K562 (cell line): Measurements from ENCODE around the gene RBM7. TPM values are rescaled to one million over a fixed set of nuclear protein-coding genes. Genes with fewer than 3 reads are reported as not detected.
A peak's percentile ranks its signal among the peaks of the same experiment; 100 is the strongest.

Experiments
- BRCA1 ChIP-seq, 2 experiments: fragments of 450-650 bp in 1 of 2; sonication (generic) in 1 of 2; formaldehyde crosslinking in 1 of 2; IDR thresholded peaks; 2 replicates each; pipeline versions ENCODE4 v1.5.0 to v1.6.1; 2017 to 2020; ENCODE audit warnings: mild to moderate bottlenecking in 1 of 2, missing genetic modification reagents in 1 of 2
- CEBPG ChIP-seq, 3 experiments: fragments of 200-800 bp in 1 of 3; sonication (Bioruptor generic) in 1 of 3; sonication (generic) in 1 of 3; formaldehyde crosslinking in 1 of 3; IDR thresholded peaks in 2 of 3; conservative IDR thresholded peaks in 1 of 3; 2 replicates each; pipeline versions ENCODE4 v1.6.1 to v1.8.0; 2016 to 2022; ENCODE audit warnings: missing compliant biosample characterization in 2 of 3, missing genetic modification characterization in 2 of 3, mild to moderate bottlenecking in 1 of 3, missing genetic modification reagents in 1 of 3
- EP300 ChIP-seq: IDR thresholded peaks from 2 replicates; pipeline ENCODE4 v1.6.1; 2012; ENCODE audit warnings: low read length, improper control_type of control experiment
- EP400 ChIP-seq: fragments of 450-650 bp; IDR thresholded peaks from 2 replicates; pipeline ENCODE4 v1.6.1; 2017; ENCODE audit warnings: antibody characterized with exemption, mild to moderate bottlenecking, moderate library complexity
- IRF2 ChIP-seq: sonication (generic); formaldehyde crosslinking; IDR thresholded peaks from 2 replicates; pipeline ENCODE4 v1.8.1; 2022; ENCODE audit warnings: mild to moderate bottlenecking, missing genetic modification reagents
- LARP7 ChIP-seq: fragments of 450-650 bp; IDR thresholded peaks from 2 replicates; pipeline ENCODE4 v1.6.1; 2016
- NR2C1 ChIP-seq, 2 experiments: fragments of 450-650 bp; IDR thresholded peaks; 2 replicates each; pipeline ENCODE4 v1.6.1; 2017; ENCODE audit warnings: mild to moderate bottlenecking in 2 of 2, antibody characterized with exemption in 1 of 2, inconsistent platforms in 1 of 2, missing compliant biosample characterization in 1 of 2, missing genetic modification characterization in 1 of 2
- PHTF2 ChIP-seq: fragments of 250-450 bp; sonication (Bioruptor Pico); IDR thresholded peaks from 2 replicates; pipeline ENCODE4 v1.5.0; 2021; ENCODE audit warnings: mild to moderate bottlenecking
- POLR2H ChIP-seq: IDR thresholded peaks from 2 replicates; pipeline ENCODE4 v1.6.1; 2016; ENCODE audit warnings: missing genetic modification characterization, low read depth, mild to moderate bottlenecking, control low read depth, missing compliant biosample characterization, moderate library complexity
- RUNX1 ChIP-seq: sonication (generic); IDR thresholded peaks from 2 replicates; pipeline ENCODE4 v1.6.1; 2016; ENCODE audit warnings: antibody characterized with exemption, low read depth
- ZNF584 ChIP-seq: fragments of 200-800 bp; sonication (Bioruptor generic); IDR thresholded peaks from 2 replicates; pipeline ENCODE4 v1.6.1; 2016; ENCODE audit warnings: low read depth, mild to moderate bottlenecking, missing genetic modification characterization, missing compliant biosample characterization
- polyA plus RNA-seq, 8 experiments: library from polyadenylated mRNA; depleted of rRNA in 4 of 8; stranded (reverse) in 5 of 8; unstranded in 3 of 8; fragments of >200 nt; fragmentation: Nextera tagmentation in 2 of 8; fragmentation: Illumina TruSeq in 1 of 8; extraction: Ambion mirVana in 2 of 8; extraction: Trizol in 1 of 8; gene quantifications; 2 replicates each; pipeline versions ENCODE4 v1.2.1 to v1.2.3, GENCODE V29; 2011 to 2014; ENCODE audit warnings: inconsistent platforms in 1 of 8, missing spikeins in 1 of 8
- total RNA-seq, 7 experiments: library from RNA; depleted of rRNA in 6 of 7; stranded (reverse); fragments of >200 nt in 6 of 7; fragmentation: Illumina TruSeq in 2 of 7; extraction: Trizol in 2 of 7; gene quantifications; 2 replicates each; pipeline versions ENCODE4 v1.2.1 to v1.2.3, GENCODE V29; 2011 to 2021; ENCODE audit warnings: low replicate concordance in 1 of 7
- TF ChIP-seq, protein P1 (sequence below): fragments of 250-450 bp; sonication (Bioruptor Pico); IDR thresholded peaks from 2 replicates; pipeline ENCODE4 v1.5.0; 2020; ENCODE audit warnings: mild to moderate bottlenecking, borderline replicate concordance
- TF ChIP-seq, protein P2 (sequence below), 2 experiments: fragments of 450-650 bp in 1 of 2; sonication (generic) in 1 of 2; formaldehyde crosslinking; conservative IDR thresholded peaks; 2 replicates each; pipeline versions ENCODE4 v1.4.0 to v1.8.1; 2020 to 2022; ENCODE audit warnings: mild to moderate bottlenecking in 1 of 2, missing genetic modification reagents in 1 of 2

Gene RBM7
- total and polyA plus RNA-seq, 9 of the 15 experiments (the other 6 are each of a cell fraction or from before 2014, with no cell fraction given), result 26.0 to 76.8 (median 49.6) TPM

DNA sequence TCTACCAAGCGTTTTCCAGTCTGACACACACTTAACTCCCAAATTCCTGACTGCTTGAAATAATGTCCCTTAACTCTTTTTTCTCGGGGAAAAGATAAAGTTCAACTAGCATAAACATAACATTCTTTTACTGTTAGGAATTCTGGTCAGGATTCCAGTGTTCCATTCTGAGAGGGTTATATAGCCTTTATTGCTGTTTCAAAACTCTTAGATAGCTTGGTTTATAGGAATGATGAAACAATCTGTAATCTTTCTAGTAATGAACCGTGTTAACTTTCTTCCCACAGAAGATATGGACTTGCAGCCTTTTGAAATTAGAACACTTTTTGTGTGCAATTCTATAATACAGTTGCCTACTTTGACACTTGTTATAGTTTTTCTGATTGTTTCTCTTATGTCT is 47.4 kb downstream of the RBM7 start (continued):
- TF ChIP-seq, protein P1, sequence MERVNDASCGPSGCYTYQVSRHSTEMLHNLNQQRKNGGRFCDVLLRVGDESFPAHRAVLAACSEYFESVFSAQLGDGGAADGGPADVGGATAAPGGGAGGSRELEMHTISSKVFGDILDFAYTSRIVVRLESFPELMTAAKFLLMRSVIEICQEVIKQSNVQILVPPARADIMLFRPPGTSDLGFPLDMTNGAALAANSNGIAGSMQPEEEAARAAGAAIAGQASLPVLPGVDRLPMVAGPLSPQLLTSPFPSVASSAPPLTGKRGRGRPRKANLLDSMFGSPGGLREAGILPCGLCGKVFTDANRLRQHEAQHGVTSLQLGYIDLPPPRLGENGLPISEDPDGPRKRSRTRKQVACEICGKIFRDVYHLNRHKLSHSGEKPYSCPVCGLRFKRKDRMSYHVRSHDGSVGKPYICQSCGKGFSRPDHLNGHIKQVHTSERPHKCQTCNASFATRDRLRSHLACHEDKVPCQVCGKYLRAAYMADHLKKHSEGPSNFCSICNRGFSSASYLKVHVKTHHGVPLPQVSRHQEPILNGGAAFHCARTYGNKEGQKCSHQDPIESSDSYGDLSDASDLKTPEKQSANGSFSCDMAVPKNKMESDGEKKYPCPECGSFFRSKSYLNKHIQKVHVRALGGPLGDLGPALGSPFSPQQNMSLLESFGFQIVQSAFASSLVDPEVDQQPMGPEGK (CRISPR knock-in tag), result 0 out of 2 replicates have a peak, but pooled peaks have one; percentile 38
- TF ChIP-seq NR2C1 (IDR thresholded peaks at IDR 0.05), result no peak
- peak; percentile 9; the same call in 1 of the 2 replicates for TF ChIP-seq NR2C1 (tag; IDR thresholded peaks at IDR 0.05)
- no peak for TF ChIP-seq LARP7
- peak; percentile 45; the same call in 1 of the 2 replicates for TF ChIP-seq EP400
- no peak for TF ChIP-seq PHTF2 (CRISPR knock-in tag)
- TF ChIP-seq ZNF584 (CRISPR knock-in tag), result 0 out of 2 replicates have a peak, but pooled peaks have one; percentile 81
- TF ChIP-seq, protein P2, sequence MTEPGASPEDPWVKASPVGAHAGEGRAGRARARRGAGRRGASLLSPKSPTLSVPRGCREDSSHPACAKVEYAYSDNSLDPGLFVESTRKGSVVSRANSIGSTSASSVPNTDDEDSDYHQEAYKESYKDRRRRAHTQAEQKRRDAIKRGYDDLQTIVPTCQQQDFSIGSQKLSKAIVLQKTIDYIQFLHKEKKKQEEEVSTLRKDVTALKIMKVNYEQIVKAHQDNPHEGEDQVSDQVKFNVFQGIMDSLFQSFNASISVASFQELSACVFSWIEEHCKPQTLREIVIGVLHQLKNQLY (CRISPR knock-in tag; conservative IDR thresholded peaks at IDR 0.05), result no peak
- TF ChIP-seq BRCA1 (IDR thresholded peaks at IDR 0.05), result no peak
- TF ChIP-seq BRCA1 (CRISPR knock-in tag; IDR thresholded peaks at IDR 0.05), result no peak
- no peak for TF ChIP-seq RUNX1
- peak; percentile 17; the same call in 1 of the 2 replicates for TF ChIP-seq EP300
- no peak for TF ChIP-seq CEBPG (CRISPR knock-in tag; IDR thresholded peaks at IDR 0.05)
- TF ChIP-seq CEBPG (tag; conservative IDR thresholded peaks at IDR 0.05 in 1 of 2, IDR thresholded peaks at IDR 0.05 in 1 of 2), result peak; percentile 67 to 95
- TF ChIP-seq POLR2H (tag), result peak; percentile 72
- no peak for TF ChIP-seq IRF2
